Esophagus muscularis mucosa (tissue), 4 donors: Measurements from ENCODE around the gene HABP2. TPM values are rescaled to one million over a fixed set of nuclear protein-coding genes. Genes with fewer than 3 reads are reported as not detected.

Source experiments
- DNase-seq: peaks from one replicate; pipeline ENCODE4 v3.0.0-alpha.2; 2017; ENCODE audit errors: extremely low spot score
- H3K27ac ChIP-seq, 4 donors: fragments of 200-600 bp; sonication (generic); replicated peaks in 1 of 4; 1 replicate in 3 of 4; 2 replicates in 1 of 4; pipeline ENCODE4 v1.5.1; 2016 to 2019; ENCODE audit warnings: mild to moderate bottlenecking in 1 of 4
- H3K27me3 ChIP-seq, 4 donors: fragments of 200-600 bp; sonication (generic); one replicate each; pipeline versions ENCODE4 v1.5.1 to v1.6.0; 2016 to 2019
- H3K36me3 ChIP-seq, 4 donors: fragments of 200-600 bp; sonication (generic); one replicate each; pipeline ENCODE4 v1.5.1; 2016 to 2019
- H3K4me1 ChIP-seq, 4 donors: fragments of 200-600 bp; sonication (generic); one replicate each; pipeline ENCODE4 v1.5.1; 2016 to 2019
- H3K4me3 ChIP-seq, 4 donors: fragments of 200-600 bp; sonication (generic); 1 replicate in 2 of 4; 2 replicates in 2 of 4; pipeline ENCODE4 v1.5.1; 2016 to 2019; ENCODE audit warnings: mild to moderate bottlenecking in 4 of 4, moderate library complexity in 1 of 4
- H3K9me3 ChIP-seq, 4 donors: fragments of 200-600 bp; sonication (generic); 1 replicate in 3 of 4; 2 replicates in 1 of 4; pipeline ENCODE4 v1.5.1; 2016 to 2019
- EP300 ChIP-seq: sonication (generic); formaldehyde crosslinking; IDR thresholded peaks from one replicate; pipeline ENCODE4 v1.6.1; 2017; ENCODE audit warnings: antibody characterized with exemption
- POLR2A ChIP-seq: fragments of 450-650 bp; IDR thresholded peaks from one replicate; pipeline ENCODE4 v1.6.1; 2017; ENCODE audit warnings: antibody characterized with exemption, moderate library complexity, mild to moderate bottlenecking, low read depth
- POLR2AphosphoS5 ChIP-seq, 2 donors: sonication (generic); formaldehyde crosslinking; IDR thresholded peaks; one replicate each; pipeline ENCODE4 v1.6.1; 2017; ENCODE audit warnings: antibody characterized with exemption in 2 of 2
- WGBS: methylation state at CpG from one replicate; pipeline ENCODE4 v1.1.5; 2018; 5-methylcytosine and 5-hydroxymethylcytosine counted together
- intact Hi-C: fragments of 100-400 bp; cut with DNase I; formaldehyde crosslinking; loops from one replicate; pipeline ENCODE4 v1.15.1; 2023
- total RNA-seq, 4 donors: library from RNA; depleted of rRNA; stranded (reverse); fragments of >200 nt; gene quantifications; one replicate each; pipeline versions ENCODE4 v1.1.0 to v1.2.1, GENCODE V29; 2016
- TF ChIP-seq, protein P1 (sequence below), 3 experiments: fragments of 200-600 bp in 2 of 3; fragments of 450-650 bp in 1 of 3; sonication (generic) in 2 of 3; IDR thresholded peaks; one replicate each; pipeline ENCODE4 v1.5.1; 2017 to 2019; ENCODE audit warnings: antibody characterized with exemption in 3 of 3, mild to moderate bottlenecking in 2 of 3, moderate library complexity in 1 of 3

The HABP2 gene
- total RNA-seq, 4 donors from 2014 or later = not detected

DNA sequence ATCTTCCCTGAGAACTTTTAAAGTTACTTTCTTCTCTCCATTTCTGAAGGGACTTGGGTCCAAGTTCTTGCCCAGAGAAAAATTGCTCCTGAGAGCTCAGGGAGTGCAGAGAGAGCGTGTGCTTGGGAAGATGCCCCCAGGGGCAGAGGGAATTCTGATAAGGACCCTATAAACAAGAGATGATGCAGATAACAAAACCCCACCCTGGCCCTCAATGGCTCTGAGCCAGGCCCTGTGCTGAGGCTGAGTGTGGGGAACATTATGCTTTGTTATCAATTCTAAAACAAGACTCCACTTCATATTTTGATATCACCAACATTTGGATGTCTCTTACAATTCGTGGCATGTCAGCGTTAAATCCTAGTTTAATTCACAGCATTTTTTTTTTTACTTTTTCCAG, 34.4 kb upstream of the HABP2 start:
- intact Hi-C loops = no loop called here
- H3K27ac ChIP-seq = no peak overlapping the region
- no peak overlapping the region for H3K4me3 ChIP-seq
- WGBS = 73% methylated on average over 3 of the region's 3 CpGs
- H3K4me1 ChIP-seq = peaks cover 4 to 11% (median 11%) of the 10 kb centered on the region in 4 donors
- H3K9me3 ChIP-seq = no peaks in the 10 kb centered on the region
- TF ChIP-seq, protein P1, sequence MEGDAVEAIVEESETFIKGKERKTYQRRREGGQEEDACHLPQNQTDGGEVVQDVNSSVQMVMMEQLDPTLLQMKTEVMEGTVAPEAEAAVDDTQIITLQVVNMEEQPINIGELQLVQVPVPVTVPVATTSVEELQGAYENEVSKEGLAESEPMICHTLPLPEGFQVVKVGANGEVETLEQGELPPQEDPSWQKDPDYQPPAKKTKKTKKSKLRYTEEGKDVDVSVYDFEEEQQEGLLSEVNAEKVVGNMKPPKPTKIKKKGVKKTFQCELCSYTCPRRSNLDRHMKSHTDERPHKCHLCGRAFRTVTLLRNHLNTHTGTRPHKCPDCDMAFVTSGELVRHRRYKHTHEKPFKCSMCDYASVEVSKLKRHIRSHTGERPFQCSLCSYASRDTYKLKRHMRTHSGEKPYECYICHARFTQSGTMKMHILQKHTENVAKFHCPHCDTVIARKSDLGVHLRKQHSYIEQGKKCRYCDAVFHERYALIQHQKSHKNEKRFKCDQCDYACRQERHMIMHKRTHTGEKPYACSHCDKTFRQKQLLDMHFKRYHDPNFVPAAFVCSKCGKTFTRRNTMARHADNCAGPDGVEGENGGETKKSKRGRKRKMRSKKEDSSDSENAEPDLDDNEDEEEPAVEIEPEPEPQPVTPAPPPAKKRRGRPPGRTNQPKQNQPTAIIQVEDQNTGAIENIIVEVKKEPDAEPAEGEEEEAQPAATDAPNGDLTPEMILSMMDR (IDR thresholded peaks at IDR 0.05) = no peak
- TF ChIP-seq POLR2AphosphoS5 (IDR thresholded peaks at IDR 0.05) (no peak), POLR2A (no peak), EP300 (no peak)
- no peak for DNase-seq
- no peaks in the 10 kb centered on the region for H3K36me3 ChIP-seq
- no peaks in the 10 kb centered on the region for H3K27me3 ChIP-seq

DNA sequence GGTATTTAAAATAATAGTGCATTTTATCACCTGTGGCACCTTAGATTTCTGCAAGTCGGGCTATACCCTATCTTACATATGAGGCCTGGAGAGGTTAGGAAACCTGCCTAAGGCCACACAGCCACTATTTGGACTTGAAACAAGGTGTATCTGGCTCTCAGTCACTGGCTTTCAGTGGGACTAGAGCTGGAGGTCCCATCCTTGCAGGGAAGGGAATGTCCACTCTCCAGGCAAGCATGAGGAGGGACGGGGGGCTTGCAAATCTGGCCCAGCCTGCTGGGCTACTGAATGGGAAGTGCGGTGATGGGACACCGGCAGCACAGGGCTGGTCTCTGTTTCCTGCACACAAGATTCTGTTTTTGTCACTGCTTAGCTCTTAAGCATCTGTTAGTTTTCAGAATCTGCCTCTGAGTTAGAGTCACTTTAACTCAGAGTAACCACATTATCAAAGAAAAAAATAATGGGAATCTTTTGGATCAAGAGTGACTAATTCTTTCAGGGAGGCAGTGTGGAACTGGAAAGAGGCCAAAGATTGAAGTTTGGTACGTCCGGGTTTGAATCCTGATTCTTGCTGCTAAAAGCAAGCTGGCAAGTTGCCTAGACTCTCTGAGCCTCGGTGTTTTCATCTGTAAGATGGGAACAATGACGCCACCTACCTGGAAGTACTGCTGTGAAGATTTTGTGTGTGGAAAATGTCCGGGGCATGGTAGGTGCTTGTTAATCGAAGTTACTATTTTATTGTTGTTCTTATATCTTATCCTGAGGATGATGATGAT, 33.8 kb upstream of the HABP2 start:
- Histone ChIP-seq H3K4me3 (no peak overlapping the region), H3K27ac (no peak overlapping the region), H3K4me1 (peaks cover 4 to 11% (median 11%) of the 10 kb centered on the region in 4 donors), H3K9me3 (no peaks in the 10 kb centered on the region), H3K27me3 (no peaks in the 10 kb centered on the region), H3K36me3 (no peaks in the 10 kb centered on the region)
- intact Hi-C loops = no loop called here
- TF ChIP-seq POLR2A = no peak
- no peak for TF ChIP-seq EP300
- TF ChIP-seq, protein P1 (IDR thresholded peaks at IDR 0.05) = no peak
- TF ChIP-seq POLR2AphosphoS5 (IDR thresholded peaks at IDR 0.05) = no peak
- no peak for DNase-seq
- WGBS = 72% methylated on average over 10 of the region's 10 CpGs

DNA sequence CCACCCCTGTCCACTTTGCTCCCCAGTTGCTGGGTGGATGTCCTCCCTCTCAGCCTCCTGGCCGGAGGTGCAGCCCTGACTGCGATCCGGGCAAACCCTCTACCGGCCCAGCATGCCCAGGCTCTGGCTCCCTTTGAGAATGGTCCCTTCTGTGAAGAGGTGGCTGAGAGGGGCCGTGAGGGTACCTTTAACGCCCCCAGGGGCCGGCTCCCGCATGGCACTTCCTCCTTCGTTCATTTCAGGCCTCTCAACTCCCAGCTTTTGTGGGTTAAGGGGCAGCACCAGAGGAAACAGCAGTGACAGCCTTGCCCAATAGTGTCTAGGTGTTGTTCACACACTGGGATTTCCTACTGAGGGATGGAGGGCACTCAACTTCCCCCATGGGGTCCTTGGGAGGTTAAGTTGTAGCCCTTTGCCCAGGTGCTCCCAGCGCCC, 33.2 kb upstream of the HABP2 start:
- DNase-seq = no peak
- intact Hi-C loops = loop anchor here (2.0 to 5.0 kb wide), 2 partner anchors 77 to 135 kb away; no protein-coding TSS in a partner anchor
- Histone ChIP-seq H3K27ac (peak overlapping the region in 1 of 4 donors; percentile 40), H3K36me3 (no peaks in the 10 kb centered on the region), H3K27me3 (no peaks in the 10 kb centered on the region), H3K9me3 (no peaks in the 10 kb centered on the region), H3K4me1 (peaks cover 4 to 11% (median 11%) of the 10 kb centered on the region in 4 donors), H3K4me3 (no peak overlapping the region)
- WGBS = 89% methylated on average over 10 of the region's 10 CpGs
- TF ChIP-seq POLR2AphosphoS5 (IDR thresholded peaks at IDR 0.05) = no peak
- TF ChIP-seq EP300 = no peak
- no peak for TF ChIP-seq POLR2A
- TF ChIP-seq, protein P1 (IDR thresholded peaks at IDR 0.05) = no peak

DNA sequence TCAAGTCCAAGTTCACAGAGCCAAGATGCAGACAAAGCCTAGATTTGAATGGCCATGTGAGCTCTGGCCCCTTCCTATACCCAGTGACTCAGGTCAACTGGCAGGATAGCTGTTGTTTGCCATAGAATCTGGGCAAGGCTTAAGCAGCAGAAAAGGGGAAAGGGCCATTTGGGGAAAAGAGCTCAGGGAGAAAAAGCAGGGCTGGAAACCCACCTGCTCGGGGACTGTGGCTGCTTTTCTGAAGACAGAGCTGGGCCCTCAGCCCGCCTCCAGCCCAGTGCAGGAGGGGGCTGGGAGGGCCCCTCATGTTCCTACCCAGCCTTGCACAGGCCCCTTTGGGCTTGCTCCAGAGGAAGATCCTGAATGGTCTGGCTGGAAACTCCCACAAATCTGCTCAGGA, 32.6 kb upstream of the HABP2 start:
- WGBS = no CpG with 5 or more reads among the region's 2 CpGs
- intact Hi-C loops = loop anchor here (2.0 to 5.0 kb wide), 2 partner anchors 78 to 135 kb away; no protein-coding TSS in a partner anchor
- H3K4me3 ChIP-seq = no peak overlapping the region
- H3K36me3 ChIP-seq = no peaks in the 10 kb centered on the region
- H3K27me3 ChIP-seq = no peaks in the 10 kb centered on the region
- H3K27ac ChIP-seq = peak overlapping the region in 1 of 4 donors; percentile 40
- peaks cover 4 to 11% (median 11%) of the 10 kb centered on the region in 4 donors for H3K4me1 ChIP-seq
- TF ChIP-seq POLR2AphosphoS5 (IDR thresholded peaks at IDR 0.05) = no peak
- TF ChIP-seq POLR2A = no peak
- no peak for DNase-seq
- no peaks in the 10 kb centered on the region for H3K9me3 ChIP-seq

DNA sequence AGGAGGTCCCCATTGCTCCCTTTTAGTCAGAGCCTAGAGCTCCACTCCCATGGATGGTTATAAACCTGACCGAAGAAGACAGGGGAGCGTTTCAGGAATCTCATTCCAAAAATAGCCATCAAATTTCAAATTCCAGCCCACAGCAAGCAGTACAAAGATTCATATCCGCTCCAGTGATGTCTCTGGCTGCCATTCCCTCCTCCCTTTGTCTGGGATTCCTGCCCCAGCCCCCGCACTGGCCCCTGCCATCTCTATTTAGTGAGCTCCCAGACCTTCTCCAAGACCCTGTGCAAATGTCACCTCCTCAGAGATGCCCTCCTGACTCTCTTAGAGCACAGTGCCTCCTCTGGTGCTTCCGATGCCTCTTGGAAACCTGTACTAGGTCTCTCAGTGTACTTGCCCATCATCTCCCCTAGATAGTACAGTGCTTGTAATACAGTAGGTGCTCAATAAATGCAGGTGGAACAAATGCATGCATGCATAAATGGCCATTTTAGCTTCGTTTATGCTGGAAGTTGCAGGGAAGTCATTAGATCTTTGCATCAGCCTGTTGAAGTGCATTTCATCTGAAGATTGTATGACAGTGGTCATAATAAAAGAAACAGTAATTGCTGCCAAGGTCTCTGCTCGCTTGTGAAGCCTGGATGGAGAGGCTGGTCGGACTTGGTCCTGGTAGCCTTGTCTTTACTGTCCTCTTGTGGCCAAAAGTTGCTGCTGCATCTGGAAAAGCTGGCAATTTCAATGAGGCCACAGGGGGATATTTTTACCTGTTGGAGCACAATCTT, 32.0 kb upstream of the HABP2 start:
- H3K9me3 ChIP-seq = no peaks in the 10 kb centered on the region
- no peaks in the 10 kb centered on the region for H3K27me3 ChIP-seq
- H3K27ac ChIP-seq = peak overlapping the region in 1 of 4 donors; percentile 40
- no peaks in the 10 kb centered on the region for H3K36me3 ChIP-seq
- intact Hi-C loops = loop anchor here (2.0 to 5.0 kb wide), 2 partner anchors 79 to 136 kb away; no protein-coding TSS in a partner anchor
- no peak overlapping the region for H3K4me3 ChIP-seq
- 34% methylated on average over 8 of the region's 8 CpGs for WGBS
- no peak for DNase-seq
- H3K4me1 ChIP-seq = peaks cover 4 to 11% (median 11%) of the 10 kb centered on the region in 4 donors
- TF ChIP-seq EP300 (no peak), POLR2AphosphoS5 (IDR thresholded peaks at IDR 0.05) (no peak), POLR2A (no peak)
- TF ChIP-seq, protein P1 (IDR thresholded peaks at IDR 0.05) = peak; percentile 96 to 98 (median 97)
